Hepatocyte (in vitro differentiated cells): ENCODE measurements around the gene SYNPO2. TPM values are rescaled to one million over a fixed set of nuclear protein-coding genes. Genes with fewer than 3 reads are reported as not detected.

Experiments used
- DNase-seq: peaks from one replicate; pipeline ENCODE4 v3.0.0-alpha.2; 2016; ENCODE audit warnings: low spot score
- H2AFZ ChIP-seq: fragments of 200-600 bp; sonication (generic); 2 replicates; pipeline ENCODE4 v1.6.0; 2016; ENCODE audit warnings: antibody characterized with exemption, mild to moderate bottlenecking
- H3K27ac ChIP-seq: fragments of 200-600 bp; sonication (generic); 2 replicates; pipeline ENCODE4 v1.5.1; 2016; ENCODE audit warnings: mild to moderate bottlenecking
- H3K27me3 ChIP-seq: fragments of 200-600 bp; sonication (generic); 2 replicates; pipeline ENCODE4 v1.6.1; 2016
- H3K36me3 ChIP-seq: fragments of 200-600 bp; sonication (generic); replicated peaks from 2 replicates; pipeline ENCODE4 v1.5.1; 2016; ENCODE audit warnings: low read depth; ENCODE audit not compliant: insufficient read depth
- H3K4me1 ChIP-seq: fragments of 200-600 bp; sonication (generic); 2 replicates; pipeline ENCODE4 v1.5.1; 2016; ENCODE audit warnings: mild to moderate bottlenecking, moderate library complexity; ENCODE audit not compliant: insufficient read depth
- H3K4me2 ChIP-seq: fragments of 200-600 bp; sonication (generic); 2 replicates; pipeline ENCODE4 v1.6.0; 2016
- H3K4me3 ChIP-seq: fragments of 200-600 bp; sonication (generic); 2 replicates; pipeline ENCODE4 v1.5.1; 2016; ENCODE audit warnings: mild to moderate bottlenecking
- H3K79me2 ChIP-seq: fragments of 200-600 bp; sonication (generic); 2 replicates; pipeline ENCODE4 v1.6.0; 2017; ENCODE audit warnings: mild to moderate bottlenecking
- H3K9me2 ChIP-seq: fragments of 200-600 bp; sonication (generic); replicated peaks from 2 replicates; pipeline ENCODE4 v1.6.0; 2017; ENCODE audit warnings: mild to moderate bottlenecking; ENCODE audit not compliant: insufficient read depth
- H3K9me3 ChIP-seq: fragments of 200-600 bp; sonication (generic); 2 replicates; pipeline ENCODE4 v1.5.1; 2016; ENCODE audit warnings: low read depth, mild to moderate bottlenecking
- H4K20me1 ChIP-seq: fragments of 200-600 bp; sonication (generic); 2 replicates; pipeline ENCODE4 v1.6.0; 2016; ENCODE audit warnings: mild to moderate bottlenecking; ENCODE audit not compliant: insufficient read depth, poor library complexity, severe bottlenecking
- CTCF ChIP-seq: fragments of 200-600 bp; sonication (generic); IDR thresholded peaks from 2 replicates; pipeline ENCODE4 v1.5.1; 2016; ENCODE audit warnings: antibody characterized with exemption, mild to moderate bottlenecking; ENCODE audit not compliant: poor library complexity
- EZH2 ChIP-seq: fragments of 200-600 bp; sonication (generic); IDR thresholded peaks from 2 replicates; pipeline ENCODE4 v1.6.1; 2016; ENCODE audit warnings: antibody characterized with exemption, mild to moderate bottlenecking, borderline replicate concordance
- EZH2phosphoT487 ChIP-seq: fragments of 200-600 bp; sonication (generic); IDR thresholded peaks from one replicate; pipeline ENCODE4 v1.6.1; 2018; ENCODE audit warnings: antibody characterized with exemption, mild to moderate bottlenecking, low read depth, moderate library complexity; ENCODE audit not compliant: unreplicated experiment, severe bottlenecking
- WGBS: methylation state at CpG from one replicate; pipeline ENCODE4 v1.1.6; 2016; ENCODE audit warnings: low lambda C conversion rate; ENCODE audit errors: missing lambda C conversion rate; 5-methylcytosine and 5-hydroxymethylcytosine counted together
- polyA plus RNA-seq: library from polyadenylated mRNA; unstranded; fragments of >200 nt; fragmentation: Nextera tagmentation; extraction: Ambion mirVana; gene quantifications from 2 replicates; pipeline ENCODE4 v1.2.1, GENCODE V29; 2016
- total RNA-seq: library from RNA; depleted of rRNA; stranded (reverse); fragments of >200 nt; gene quantifications from 2 replicates; pipeline ENCODE4 v1.2.3, GENCODE V29; 2014

Gene SYNPO2
- total and polyA plus RNA-seq, 2 experiments from 2014 or later = 3.5 to 12.6 TPM

GRCh38 chr4:119100655-119101054, 212.0 kb downstream of the SYNPO2 start:
- TF ChIP-seq EZH2 (no peak), CTCF (no peak), EZH2phosphoT487 (no peak)
- H3K27ac ChIP-seq = no peak overlapping the region
- no peaks in the 10 kb centered on the region for H3K9me2 ChIP-seq
- H2AFZ ChIP-seq = no peak overlapping the region
- no peak for DNase-seq
- no peaks in the 10 kb centered on the region for H4K20me1 ChIP-seq
- H3K9me3 ChIP-seq = no peaks in the 10 kb centered on the region
- H3K4me3 ChIP-seq = no peak overlapping the region
- no peak overlapping the region for H3K4me2 ChIP-seq
- no peaks in the 10 kb centered on the region for H3K36me3 ChIP-seq
- H3K79me2 ChIP-seq = no peaks in the 10 kb centered on the region
- H3K27me3 ChIP-seq = no peaks in the 10 kb centered on the region
- peaks cover 5% of the 10 kb centered on the region for H3K4me1 ChIP-seq
- 11% methylated on average over 1 of the region's 1 CpG for WGBS

GRCh38 chr4:119103263-119103662, 214.6 kb downstream of the SYNPO2 start:
- 55% methylated on average over 2 of the region's 2 CpGs for WGBS
- Histone ChIP-seq H3K4me1 (no peaks in the 10 kb centered on the region), H3K27me3 (no peaks in the 10 kb centered on the region), H3K9me3 (no peaks in the 10 kb centered on the region), H2AFZ (no peak overlapping the region), H3K79me2 (no peaks in the 10 kb centered on the region), H3K4me2 (no peak overlapping the region), H3K4me3 (no peak overlapping the region), H3K27ac (peak overlapping the region; percentile 76), H3K36me3 (no peaks in the 10 kb centered on the region), H3K9me2 (no peaks in the 10 kb centered on the region), H4K20me1 (no peaks in the 10 kb centered on the region)
- TF ChIP-seq CTCF (no peak), EZH2 (no peak), EZH2phosphoT487 (no peak)
- peak; percentile 68 for DNase-seq

- Histone ChIP-seq H3K4me1 (no peaks in the 10 kb centered on the region), H4K20me1 (no peaks in the 10 kb centered on the region), H3K4me2 (no peak overlapping the region), H3K27ac (no peak overlapping the region), H2AFZ (no peak overlapping the region), H3K4me3 (no peak overlapping the region), H3K27me3 (no peaks in the 10 kb centered on the region), H3K79me2 (no peaks in the 10 kb centered on the region), H3K36me3 (no peaks in the 10 kb centered on the region), H3K9me2 (no peaks in the 10 kb centered on the region), H3K9me3 (no peaks in the 10 kb centered on the region)
- no peak for DNase-seq
- 80% methylated on average over 4 of the region's 4 CpGs for WGBS
- TF ChIP-seq EZH2phosphoT487 = no peak
- no peak for TF ChIP-seq EZH2
- no peak for TF ChIP-seq CTCF
Measured at GRCh38 chr4:119104644-119105273, 216.1 kb downstream of the SYNPO2 start.

- H3K4me2 ChIP-seq = no peak overlapping the region
Measured at GRCh38 chr4:119105605-119106004, 217.0 kb downstream of the SYNPO2 start.

More at GRCh38 chr4:119105605-119106004, 217.0 kb downstream of the SYNPO2 start:
- Histone ChIP-seq H3K27ac (no peak overlapping the region), H3K9me3 (no peaks in the 10 kb centered on the region), H3K9me2 (no peaks in the 10 kb centered on the region), H3K4me3 (no peak overlapping the region), H3K79me2 (no peaks in the 10 kb centered on the region), H3K36me3 (no peaks in the 10 kb centered on the region), H3K4me1 (no peaks in the 10 kb centered on the region), H2AFZ (no peak overlapping the region), H4K20me1 (no peaks in the 10 kb centered on the region), H3K27me3 (no peaks in the 10 kb centered on the region)
- TF ChIP-seq EZH2phosphoT487 = no peak
- TF ChIP-seq CTCF = no peak
- TF ChIP-seq EZH2 = no peak
- no peak for DNase-seq
- 97% methylated on average over 1 of the region's 1 CpG for WGBS
